Loucy (cell line): ENCODE data around the gene VIPR2.

Source experiments
- H2AFZ ChIP-seq: fragments of 200-600 bp; sonication (generic); 2 replicates; pipeline ENCODE4 v1.6.0; 2016; ENCODE audit warnings: antibody characterized with exemption, mild to moderate bottlenecking, low read length, moderate library complexity
- H3F3A ChIP-seq: fragments of 200-600 bp; 2 replicates; pipeline ENCODE4 v1.6.0; 2016; ENCODE audit warnings: antibody characterized with exemption, low read depth, mild to moderate bottlenecking
- H3K27me3 ChIP-seq: fragments of 200-600 bp; sonication (generic); 2 replicates; pipeline ENCODE4 v1.6.1; 2014; ENCODE audit warnings: low read length, mild to moderate bottlenecking; ENCODE audit not compliant: insufficient read depth, poor library complexity, severe bottlenecking
- H3K36me3 ChIP-seq: fragments of 200-600 bp; sonication (generic); 2 replicates; pipeline ENCODE4 v1.6.1; 2016; ENCODE audit warnings: low read length; ENCODE audit not compliant: insufficient read depth
- H3K4me1 ChIP-seq: fragments of 200-600 bp; sonication (generic); 2 replicates; pipeline ENCODE4 v1.5.1; 2014; ENCODE audit warnings: low read length, mild to moderate bottlenecking; ENCODE audit not compliant: insufficient read depth, poor library complexity, severe bottlenecking
- H3K4me2 ChIP-seq: fragments of 200-600 bp; sonication (generic); 2 replicates; pipeline ENCODE4 v1.6.0; 2014; ENCODE audit warnings: antibody characterized with exemption, low read length, low read depth, mild to moderate bottlenecking; ENCODE audit not compliant: poor library complexity, severe bottlenecking
- H3K4me3 ChIP-seq: fragments of 200-600 bp; sonication (generic); 2 replicates; pipeline ENCODE4 v1.5.1; 2014; ENCODE audit warnings: low read length, mild to moderate bottlenecking, mixed read lengths; ENCODE audit not compliant: poor library complexity, severe bottlenecking
- H3K79me2 ChIP-seq: fragments of 200-600 bp; sonication (generic); 2 replicates; pipeline ENCODE4 v1.6.1; 2014; ENCODE audit warnings: low read length; ENCODE audit not compliant: insufficient read depth
- H3K9ac ChIP-seq: fragments of 200-600 bp; sonication (generic); 2 replicates; pipeline ENCODE4 v1.6.0; 2014; ENCODE audit warnings: mild to moderate bottlenecking, low read depth, low read length, moderate library complexity; ENCODE audit not compliant: poor library complexity, severe bottlenecking
- H3K9me2 ChIP-seq: fragments of 200-600 bp; sonication (generic); replicated peaks from 2 replicates; pipeline ENCODE4 v1.6.1; 2016; ENCODE audit warnings: low read depth, low read length, mixed read lengths
- H3K9me3 ChIP-seq: fragments of 200-600 bp; sonication (generic); 2 replicates; pipeline ENCODE4 v1.6.1; 2014; ENCODE audit warnings: mild to moderate bottlenecking, antibody characterized with exemption, low read length, low read depth; ENCODE audit not compliant: insufficient read depth
- H4K20me1 ChIP-seq: fragments of 200-600 bp; sonication (generic); 2 replicates; pipeline ENCODE4 v1.6.0; 2014; ENCODE audit warnings: antibody characterized with exemption, low read length, mild to moderate bottlenecking; ENCODE audit not compliant: insufficient read depth, poor library complexity, severe bottlenecking
- EZH2phosphoT487 ChIP-seq: fragments of 200-600 bp; IDR thresholded peaks from 2 replicates; pipeline ENCODE4 v1.6.1; 2018; ENCODE audit warnings: antibody characterized with exemption, mild to moderate bottlenecking, moderate library complexity, borderline replicate concordance
- TF ChIP-seq, protein P1 (sequence below): fragments of 200-600 bp; sonication (generic); conservative IDR thresholded peaks from 2 replicates; pipeline ENCODE4 v1.5.1; 2014; ENCODE audit warnings: mild to moderate bottlenecking, antibody characterized with exemption, low read length

Gene VIPR2

DNA sequence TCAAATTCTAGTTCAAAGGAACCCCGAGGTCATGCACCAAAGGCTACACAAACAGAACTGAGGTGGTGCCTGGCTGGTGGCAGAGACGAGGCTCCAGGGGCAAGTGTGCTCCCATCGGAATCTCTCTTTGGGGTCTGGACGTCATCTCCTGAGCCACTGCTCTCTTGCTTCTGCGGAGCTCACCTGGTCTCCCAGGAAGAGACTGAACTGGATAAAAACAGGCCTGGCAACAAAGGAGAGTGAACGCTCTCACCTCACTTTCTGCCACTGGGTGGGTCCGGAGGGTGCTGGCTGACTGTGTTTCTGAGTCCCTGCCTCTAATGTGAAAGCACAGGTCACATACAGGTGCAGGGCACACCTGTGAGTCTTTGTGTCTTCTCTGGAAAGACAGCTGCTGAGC, 22.4 kb downstream of the VIPR2 start:
- no peaks in the 10 kb centered on the region for H3K9me2 ChIP-seq
- H3K9ac ChIP-seq = no peak overlapping the region
- no peak overlapping the region for H3K4me2 ChIP-seq
- no peaks in the 10 kb centered on the region for H3K79me2 ChIP-seq
- H3K27me3 ChIP-seq = no peaks in the 10 kb centered on the region
- H3K9me3 ChIP-seq = peaks cover 27% of the 10 kb centered on the region; the same call in 1 of the 2 replicates
- no peaks in the 10 kb centered on the region for H3K36me3 ChIP-seq
- TF ChIP-seq EZH2phosphoT487 = no peak
- TF ChIP-seq, protein P1, sequence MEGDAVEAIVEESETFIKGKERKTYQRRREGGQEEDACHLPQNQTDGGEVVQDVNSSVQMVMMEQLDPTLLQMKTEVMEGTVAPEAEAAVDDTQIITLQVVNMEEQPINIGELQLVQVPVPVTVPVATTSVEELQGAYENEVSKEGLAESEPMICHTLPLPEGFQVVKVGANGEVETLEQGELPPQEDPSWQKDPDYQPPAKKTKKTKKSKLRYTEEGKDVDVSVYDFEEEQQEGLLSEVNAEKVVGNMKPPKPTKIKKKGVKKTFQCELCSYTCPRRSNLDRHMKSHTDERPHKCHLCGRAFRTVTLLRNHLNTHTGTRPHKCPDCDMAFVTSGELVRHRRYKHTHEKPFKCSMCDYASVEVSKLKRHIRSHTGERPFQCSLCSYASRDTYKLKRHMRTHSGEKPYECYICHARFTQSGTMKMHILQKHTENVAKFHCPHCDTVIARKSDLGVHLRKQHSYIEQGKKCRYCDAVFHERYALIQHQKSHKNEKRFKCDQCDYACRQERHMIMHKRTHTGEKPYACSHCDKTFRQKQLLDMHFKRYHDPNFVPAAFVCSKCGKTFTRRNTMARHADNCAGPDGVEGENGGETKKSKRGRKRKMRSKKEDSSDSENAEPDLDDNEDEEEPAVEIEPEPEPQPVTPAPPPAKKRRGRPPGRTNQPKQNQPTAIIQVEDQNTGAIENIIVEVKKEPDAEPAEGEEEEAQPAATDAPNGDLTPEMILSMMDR = no peak
- H4K20me1 ChIP-seq = no peaks in the 10 kb centered on the region
- H2AFZ ChIP-seq = no peak overlapping the region
- no peak overlapping the region for H3K4me3 ChIP-seq
- no peaks in the 10 kb centered on the region for H3F3A ChIP-seq
- no peaks in the 10 kb centered on the region for H3K4me1 ChIP-seq

DNA sequence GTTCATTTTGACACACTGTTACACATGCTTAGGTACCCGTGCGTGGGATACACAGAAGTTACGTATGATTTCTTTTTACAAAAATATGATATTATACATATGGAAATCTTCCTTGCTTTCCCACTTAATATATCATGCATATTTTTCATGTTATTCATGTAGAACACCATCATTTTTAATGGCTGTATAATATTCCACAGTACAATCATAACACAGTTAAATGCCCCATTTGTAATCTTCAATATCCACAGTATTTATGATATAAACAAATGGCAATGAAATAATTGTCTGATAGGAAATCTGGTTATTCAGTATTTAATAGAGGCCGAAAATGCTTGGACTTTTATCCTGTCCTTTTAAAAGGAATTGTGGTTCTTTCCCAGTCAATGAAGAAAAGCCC, 23.2 kb downstream of the VIPR2 start:
- Histone ChIP-seq H3K4me1 (no peaks in the 10 kb centered on the region), H3K4me2 (no peak overlapping the region), H2AFZ (no peak overlapping the region), H3K9me3 (peaks cover 27% of the 10 kb centered on the region; the same call in 1 of the 2 replicates), H3K9me2 (no peaks in the 10 kb centered on the region), H3K4me3 (no peak overlapping the region), H4K20me1 (no peaks in the 10 kb centered on the region), H3K79me2 (no peaks in the 10 kb centered on the region), H3K36me3 (no peaks in the 10 kb centered on the region), H3K9ac (no peak overlapping the region), H3F3A (no peaks in the 10 kb centered on the region), H3K27me3 (no peaks in the 10 kb centered on the region)
- no peak for TF ChIP-seq EZH2phosphoT487
- TF ChIP-seq, protein P1 = no peak

DNA sequence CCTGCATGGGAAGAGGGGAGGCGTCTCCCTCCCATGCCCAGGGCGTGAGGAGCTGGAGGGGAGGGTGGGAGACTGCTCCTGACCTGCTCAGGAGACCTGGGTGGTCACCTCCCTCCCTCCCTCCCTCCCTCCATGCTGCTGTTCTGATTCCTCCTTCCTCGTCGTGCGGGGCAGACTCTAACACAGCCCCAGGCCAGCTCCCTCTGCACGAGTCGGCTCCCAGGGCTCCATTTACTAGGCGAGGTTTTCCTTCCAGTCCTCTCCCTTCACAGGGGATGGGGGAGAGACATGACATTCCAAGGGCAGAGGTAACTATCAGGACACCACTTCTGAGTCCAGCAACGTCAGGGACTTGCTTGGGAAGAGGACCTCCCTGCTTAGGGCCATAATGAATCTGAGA, 23.6 kb downstream of the VIPR2 start:
- no peak overlapping the region for H3K9ac ChIP-seq
- no peak overlapping the region for H3K4me2 ChIP-seq
- H3K79me2 ChIP-seq = no peaks in the 10 kb centered on the region
- H3F3A ChIP-seq = no peaks in the 10 kb centered on the region
- H3K4me1 ChIP-seq = no peaks in the 10 kb centered on the region
- H3K27me3 ChIP-seq = no peaks in the 10 kb centered on the region
- no peaks in the 10 kb centered on the region for H3K36me3 ChIP-seq
- H4K20me1 ChIP-seq = no peaks in the 10 kb centered on the region
- no peak overlapping the region for H3K4me3 ChIP-seq
- no peak overlapping the region for H2AFZ ChIP-seq
- no peak for TF ChIP-seq EZH2phosphoT487
- TF ChIP-seq, protein P1 = no peak
- H3K9me3 ChIP-seq = peaks cover 25% of the 10 kb centered on the region; the same call in 1 of the 2 replicates
- H3K9me2 ChIP-seq = no peaks in the 10 kb centered on the region
